ENCODE measurements around the gene ZNF14. TPM values are rescaled to one million over a fixed set of nuclear protein-coding genes. Genes with fewer than 3 reads are reported as not detected.

Gene ZNF14
- total RNA-seq, 3 donors from 2014 or later (not counting 1 experiment from before 2014, with no cell fraction given), result 12.7 to 18.6 (median 14.0) TPM

DNA sequence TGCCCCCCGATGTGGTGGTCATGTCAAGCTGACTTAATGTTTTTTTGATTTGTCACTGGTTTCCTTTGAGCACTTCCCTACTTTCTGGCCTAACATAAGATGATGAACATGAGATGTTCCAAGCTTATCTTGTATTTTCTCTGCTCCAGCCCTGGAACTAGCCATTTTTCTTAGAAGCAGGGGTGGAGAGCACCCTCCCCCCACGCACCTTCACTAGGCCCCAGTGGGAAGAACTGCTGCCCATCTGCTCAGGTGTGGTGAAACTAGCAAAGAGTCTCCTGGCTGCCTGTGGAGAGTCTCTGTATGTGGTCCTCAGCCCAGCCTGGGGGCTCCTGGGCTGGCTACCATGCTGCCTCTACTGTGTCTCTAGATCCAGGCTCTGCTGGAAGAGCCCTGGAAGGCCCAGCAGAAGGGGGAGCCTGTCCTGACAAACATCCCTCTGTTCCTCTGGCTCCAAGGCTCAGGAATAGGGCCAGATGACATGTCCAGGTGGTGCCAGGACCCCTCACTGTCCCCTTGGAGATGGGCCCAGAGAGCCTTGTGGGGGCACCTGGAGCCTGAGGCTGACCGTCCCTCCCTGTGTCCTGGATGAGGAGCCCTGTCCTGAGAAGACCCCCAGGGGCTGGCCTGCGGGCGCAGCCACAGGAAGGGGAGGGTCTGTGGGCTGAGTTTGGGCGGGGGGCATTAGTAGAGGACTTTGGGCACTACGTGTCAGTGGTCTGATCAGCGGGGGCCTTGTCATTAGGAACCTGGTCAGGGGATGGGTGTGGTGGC, 4.8 kb upstream of the ZNF14 start:
- no peak for ATAC-seq
- Histone ChIP-seq H3K9me3 (ENCODE audit: control insufficient read depth, insufficient read depth, low read length) (no peaks in the 10 kb centered on the region), H3K4me3 (ENCODE audit: low read length) (no peak overlapping the region), H3K27ac (ENCODE audit: low read length) (no peak overlapping the region), H3K27me3 (ENCODE audit: control insufficient read depth, insufficient read depth, low read length) (no peaks in the 10 kb centered on the region), H3K36me3 (ENCODE audit: control insufficient read depth, insufficient read depth, low read length) (no peaks in the 10 kb centered on the region), H3K4me1 (ENCODE audit: control insufficient read depth, insufficient read depth, low read length) (no peaks in the 10 kb centered on the region)
- intact Hi-C loops (cut with micrococcal nuclease), result no loop called here
- no peak for DNase-seq
- TF ChIP-seq, protein P1, sequence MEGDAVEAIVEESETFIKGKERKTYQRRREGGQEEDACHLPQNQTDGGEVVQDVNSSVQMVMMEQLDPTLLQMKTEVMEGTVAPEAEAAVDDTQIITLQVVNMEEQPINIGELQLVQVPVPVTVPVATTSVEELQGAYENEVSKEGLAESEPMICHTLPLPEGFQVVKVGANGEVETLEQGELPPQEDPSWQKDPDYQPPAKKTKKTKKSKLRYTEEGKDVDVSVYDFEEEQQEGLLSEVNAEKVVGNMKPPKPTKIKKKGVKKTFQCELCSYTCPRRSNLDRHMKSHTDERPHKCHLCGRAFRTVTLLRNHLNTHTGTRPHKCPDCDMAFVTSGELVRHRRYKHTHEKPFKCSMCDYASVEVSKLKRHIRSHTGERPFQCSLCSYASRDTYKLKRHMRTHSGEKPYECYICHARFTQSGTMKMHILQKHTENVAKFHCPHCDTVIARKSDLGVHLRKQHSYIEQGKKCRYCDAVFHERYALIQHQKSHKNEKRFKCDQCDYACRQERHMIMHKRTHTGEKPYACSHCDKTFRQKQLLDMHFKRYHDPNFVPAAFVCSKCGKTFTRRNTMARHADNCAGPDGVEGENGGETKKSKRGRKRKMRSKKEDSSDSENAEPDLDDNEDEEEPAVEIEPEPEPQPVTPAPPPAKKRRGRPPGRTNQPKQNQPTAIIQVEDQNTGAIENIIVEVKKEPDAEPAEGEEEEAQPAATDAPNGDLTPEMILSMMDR (IDR thresholded peaks at IDR 0.05), result no peak
- Mint-ChIP-seq H3K4me1 (peaks cover 6 to 8% of the 10 kb centered on the region in 2 donors), H3K36me3 (no peaks in the 10 kb centered on the region), H3K27ac (no peak overlapping the region), H3K9me3 (no peaks in the 10 kb centered on the region), H3K4me3 (no peak overlapping the region), H3K27me3 (ENCODE audit: low read depth in 2 of 2) (no peaks in the 10 kb centered on the region)
- WGBS (ENCODE audit: insufficient coverage), result 89% methylated on average over 8 of the region's 8 CpGs

DNA sequence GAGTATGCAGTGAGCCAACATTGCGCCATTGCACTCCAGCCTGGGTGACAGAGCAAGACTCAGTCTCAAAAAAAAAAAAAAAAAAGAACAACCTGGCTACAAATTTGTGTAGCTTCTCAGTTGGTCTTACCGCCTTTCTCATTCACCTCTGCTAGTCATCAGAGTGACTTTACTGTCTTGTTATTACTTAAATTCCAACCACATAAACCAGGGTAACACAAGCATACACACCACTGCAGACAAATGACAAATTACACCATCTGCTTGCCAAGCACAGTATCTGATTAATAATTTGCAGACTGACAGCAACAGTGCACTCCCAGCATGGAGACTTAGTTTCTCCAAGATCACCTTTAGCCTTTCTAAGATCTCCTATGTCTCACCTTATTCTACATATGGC, 11.0 kb downstream of the ZNF14 start:
- 98% methylated on average over 2 of the region's 2 CpGs for WGBS (ENCODE audit: insufficient coverage)
- no peaks in the 10 kb centered on the region for H3K27me3 ChIP-seq (ENCODE audit: control insufficient read depth, insufficient read depth, low read length)
- no peak for DNase-seq
- H3K9me3 ChIP-seq (ENCODE audit: control insufficient read depth, insufficient read depth, low read length), result peaks cover 38% of the 10 kb centered on the region
- ATAC-seq, result no peak
- H3K4me1 ChIP-seq (ENCODE audit: control insufficient read depth, insufficient read depth, low read length), result no peaks in the 10 kb centered on the region
- H3K4me3 ChIP-seq (ENCODE audit: low read length), result no peak overlapping the region
- H3K27ac Mint-ChIP-seq, result no peak overlapping the region
- peaks cover 56% of the 10 kb centered on the region for H3K36me3 Mint-ChIP-seq
- no peak overlapping the region for H3K4me3 Mint-ChIP-seq
- H3K27me3 Mint-ChIP-seq (ENCODE audit: low read depth in 2 of 2), result no peaks in the 10 kb centered on the region
- H3K4me1 Mint-ChIP-seq, result peaks cover 26% of the 10 kb centered on the region in 2 donors
- intact Hi-C loops (cut with micrococcal nuclease), result no loop called here
- H3K9me3 Mint-ChIP-seq, result peaks cover 19 to 39% of the 10 kb centered on the region in 2 donors
- H3K27ac ChIP-seq (ENCODE audit: low read length), result no peak overlapping the region
- TF ChIP-seq, protein P1 (IDR thresholded peaks at IDR 0.05), result no peak
- no peaks in the 10 kb centered on the region for H3K36me3 ChIP-seq (ENCODE audit: control insufficient read depth, insufficient read depth, low read length)

DNA sequence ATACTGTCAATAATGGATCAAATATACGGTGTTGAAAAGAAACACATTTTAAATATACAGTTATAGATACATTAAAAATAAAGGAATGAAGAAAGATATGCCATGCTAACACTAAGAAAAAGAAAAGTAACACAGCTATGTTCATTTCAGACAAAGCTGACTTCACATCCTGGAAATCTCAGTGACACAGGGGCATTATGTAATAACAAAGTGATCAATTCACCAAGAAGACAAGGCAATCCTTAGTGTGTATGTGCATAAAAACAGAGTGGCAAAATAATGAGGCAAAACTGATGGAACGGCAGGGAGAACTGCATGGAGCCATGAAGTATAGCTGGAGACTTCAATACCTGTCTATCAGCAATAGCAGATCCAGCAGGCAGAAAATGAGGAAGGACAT, 13.1 kb downstream of the ZNF14 start:
- peak in 1 of 2 donors; percentile 27 for DNase-seq
- Mint-ChIP-seq H3K27me3 (ENCODE audit: low read depth in 2 of 2) (no peaks in the 10 kb centered on the region), H3K27ac (no peak overlapping the region), H3K9me3 (peaks cover 17 to 36% of the 10 kb centered on the region in 2 donors), H3K4me1 (peaks cover 15 to 17% of the 10 kb centered on the region in 2 donors), H3K4me3 (no peak overlapping the region), H3K36me3 (peaks cover 76% of the 10 kb centered on the region)
- TF ChIP-seq, protein P1 (IDR thresholded peaks at IDR 0.05), result no peak
- H3K9me3 ChIP-seq (ENCODE audit: control insufficient read depth, insufficient read depth, low read length), result peaks cover 51% of the 10 kb centered on the region
- no peaks in the 10 kb centered on the region for H3K27me3 ChIP-seq (ENCODE audit: control insufficient read depth, insufficient read depth, low read length)
- H3K36me3 ChIP-seq (ENCODE audit: control insufficient read depth, insufficient read depth, low read length), result peaks cover 2% of the 10 kb centered on the region
- H3K27ac ChIP-seq (ENCODE audit: low read length), result no peak overlapping the region
- WGBS (ENCODE audit: insufficient coverage), result 95% methylated on average over 1 of the region's 2 CpGs
- H3K4me1 ChIP-seq (ENCODE audit: control insufficient read depth, insufficient read depth, low read length), result no peaks in the 10 kb centered on the region
- ATAC-seq, result no peak
- intact Hi-C loops (cut with micrococcal nuclease), result no loop called here
- no peak overlapping the region for H3K4me3 ChIP-seq (ENCODE audit: low read length)

All from natural killer cell (primary cell).